GM19395 (cell line): ENCODE results near the gene DGKQ.

Experiments
- ATAC-seq: cut with Tn5 transposase; IDR thresholded peaks from one replicate; pipeline ENCODE4 v1.9.1; 2021; ENCODE audit warnings: mild to moderate bottlenecking, moderate library complexity; ENCODE audit not compliant: unreplicated experiment

Gene DGKQ

DNA sequence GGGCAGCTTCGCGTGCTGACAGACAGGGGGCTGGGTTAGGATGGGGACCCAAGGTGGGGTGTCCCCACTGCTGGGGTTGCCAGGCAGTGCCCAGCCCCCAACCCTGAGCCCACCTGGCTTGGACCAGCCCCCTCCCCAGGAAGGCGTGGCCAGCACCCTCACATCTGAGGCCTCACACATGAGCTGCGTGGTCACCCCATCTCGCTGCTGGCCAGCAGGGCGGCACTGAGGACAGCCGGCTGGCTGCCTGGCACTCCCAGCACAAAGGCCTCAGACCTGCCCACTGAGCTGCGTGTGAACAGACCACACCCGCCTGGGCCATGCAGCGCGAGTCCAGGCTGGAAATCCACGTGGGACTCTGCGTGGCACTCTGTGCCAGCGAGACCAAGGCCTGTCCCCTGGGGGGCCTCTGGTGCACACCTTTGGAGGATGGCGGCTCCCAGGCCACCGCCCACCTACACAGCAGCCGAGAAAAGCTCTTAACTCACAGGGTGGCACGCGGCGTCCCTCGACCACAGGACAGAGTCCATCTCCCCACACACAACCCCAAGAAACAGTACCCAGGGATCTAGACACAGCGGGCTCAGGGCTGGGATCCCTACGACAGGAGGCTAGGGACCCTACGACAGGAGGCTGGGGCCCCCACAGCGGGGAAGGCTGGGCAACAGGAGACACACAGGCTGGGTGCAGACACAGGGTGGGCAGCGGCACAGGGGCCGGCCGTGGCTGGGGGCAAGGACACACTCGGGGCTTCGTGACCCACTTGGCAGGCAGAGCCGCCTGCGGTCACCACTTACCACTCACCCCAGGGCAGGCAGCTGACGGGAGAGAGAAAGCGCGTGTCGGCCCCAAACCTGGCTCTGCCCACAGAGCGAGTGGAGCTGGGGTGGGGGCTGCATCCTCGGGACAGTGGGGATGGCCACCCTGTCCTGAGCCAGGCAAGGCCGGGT is 9.8 kb downstream of the DGKQ start:
- ATAC-seq = no peak

- ATAC-seq = no peak
Observed at GRCh38 chr4:962231-963208, 10.8 kb downstream of the DGKQ start.

GRCh38 chr4:961351-962230 is 11.8 kb downstream of the DGKQ start:
- no peak for ATAC-seq

DNA sequence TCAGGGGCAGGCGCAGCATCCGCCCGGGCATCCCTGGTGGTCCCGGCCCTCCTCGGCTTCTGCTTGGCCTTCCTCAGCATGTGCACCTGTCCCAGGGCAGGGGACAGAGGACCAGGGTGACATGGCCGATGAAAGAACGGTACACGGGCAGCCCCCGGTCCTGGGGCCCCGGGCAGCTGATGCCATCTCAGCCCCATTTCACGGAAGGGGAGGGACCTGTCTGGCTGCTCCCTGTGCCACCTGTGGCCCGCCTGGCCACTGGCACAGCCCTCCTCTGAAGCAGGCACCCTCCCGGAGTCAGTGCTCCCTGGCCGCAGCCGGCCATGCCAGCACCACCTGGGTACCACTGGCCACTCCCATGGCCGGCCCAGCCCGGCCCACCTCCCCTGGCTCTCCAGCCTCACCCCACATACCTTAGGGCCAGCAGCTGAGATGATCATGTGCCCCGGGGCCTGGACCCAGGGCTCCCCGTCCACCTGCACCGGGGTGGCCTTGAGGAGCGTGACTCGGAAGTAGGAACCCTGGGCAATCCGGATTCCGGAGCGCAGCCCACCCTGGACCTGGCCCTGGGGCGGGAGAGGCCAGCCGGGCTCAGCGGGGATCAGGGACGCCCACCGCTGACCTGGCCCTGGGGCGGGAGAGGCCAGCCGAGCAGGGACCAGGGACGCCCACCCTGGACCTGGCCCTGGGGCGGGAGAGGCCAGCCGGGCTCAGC is 12.6 kb downstream of the DGKQ start:
- ATAC-seq = no peak

DNA sequence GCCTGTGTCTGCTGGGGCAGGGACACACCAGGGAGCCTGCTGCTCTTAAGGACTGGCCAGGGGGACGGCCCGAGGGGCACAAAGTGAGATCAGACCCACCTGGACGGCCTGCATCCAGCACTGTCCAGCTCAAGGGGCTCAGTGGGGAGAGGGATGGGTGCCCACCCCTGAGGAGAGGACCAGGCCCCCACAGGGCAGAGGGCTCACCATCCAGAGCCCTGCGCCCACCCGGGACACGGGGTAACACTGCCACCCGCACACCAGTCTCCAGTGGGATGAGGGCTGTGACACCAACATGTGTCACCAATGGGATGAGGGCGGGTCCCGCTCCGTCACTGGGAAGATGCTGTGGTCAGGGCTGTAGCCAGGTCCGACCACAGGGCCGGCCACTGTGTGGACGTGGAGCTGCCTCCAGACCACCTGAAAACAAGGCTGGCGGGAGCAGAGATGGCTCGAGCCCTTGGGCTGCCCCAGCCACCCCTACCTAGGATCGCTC is 13.2 kb downstream of the DGKQ start:
- no peak for ATAC-seq

DNA sequence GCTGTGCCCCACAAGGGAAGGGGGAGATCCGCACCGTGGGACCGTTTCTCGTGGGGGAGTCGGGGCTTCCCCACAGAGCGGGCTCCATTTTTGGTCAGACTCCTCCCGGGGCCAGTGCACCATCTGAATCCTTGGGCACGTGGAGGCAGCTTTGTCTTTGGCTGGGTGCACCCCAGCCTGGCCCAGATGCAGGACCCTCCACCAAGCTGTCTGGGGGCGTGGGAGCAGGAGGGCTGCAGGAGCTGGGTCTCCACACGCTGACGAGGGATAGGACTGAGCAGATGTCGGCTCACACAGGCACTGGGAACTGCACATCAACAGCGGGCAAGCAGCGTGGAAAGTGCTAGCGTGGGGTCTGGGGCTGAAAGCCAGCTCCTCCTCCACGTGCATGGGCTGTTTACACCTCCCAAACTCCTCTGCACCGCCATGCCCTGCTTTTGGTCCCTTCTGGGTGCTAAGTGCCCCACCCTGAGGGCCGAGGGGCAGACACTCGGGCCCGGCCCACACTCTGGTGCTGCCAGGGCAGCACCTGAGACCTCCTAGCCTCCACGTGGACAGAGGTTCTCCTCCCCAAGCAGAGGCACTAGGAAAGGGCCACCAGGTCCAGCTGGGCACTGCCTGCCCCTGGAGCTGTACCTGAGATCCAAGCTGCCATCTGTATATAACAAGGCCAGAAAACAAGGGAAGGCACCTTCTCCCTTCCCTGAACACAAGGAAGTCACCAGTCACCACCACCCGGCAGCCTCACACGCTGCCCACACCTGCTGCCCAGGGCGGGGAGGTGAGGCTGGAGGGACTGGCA is 13.8 kb downstream of the DGKQ start:
- no peak for ATAC-seq

GRCh38 chr4:958696-959337 is 14.6 kb downstream of the DGKQ start:
- no peak for ATAC-seq

GRCh38 chr4:958314-958665 is 15.1 kb downstream of the DGKQ start:
- ATAC-seq = no peak

GRCh38 chr4:957581-958313 is 15.6 kb downstream of the DGKQ start:
- ATAC-seq = no peak

DNA sequence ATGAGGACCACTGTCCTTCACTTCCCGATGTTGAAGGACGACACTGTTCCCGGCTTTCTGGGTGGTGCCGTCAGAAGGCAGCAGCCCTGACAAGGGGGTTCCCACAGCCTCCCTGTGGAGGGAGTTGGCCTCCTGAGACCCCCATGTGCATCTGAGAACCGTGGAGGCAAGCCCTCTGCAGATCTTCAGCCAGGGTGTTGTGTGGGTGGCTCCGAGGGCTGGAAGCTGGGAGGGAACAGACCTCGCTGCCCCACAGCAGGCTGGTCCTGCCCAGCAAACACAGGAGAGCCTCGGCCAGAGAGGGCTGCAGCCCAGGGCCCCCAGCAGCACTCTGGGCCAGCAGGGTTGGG is 16.2 kb downstream of the DGKQ start:
- ATAC-seq = no peak

DNA sequence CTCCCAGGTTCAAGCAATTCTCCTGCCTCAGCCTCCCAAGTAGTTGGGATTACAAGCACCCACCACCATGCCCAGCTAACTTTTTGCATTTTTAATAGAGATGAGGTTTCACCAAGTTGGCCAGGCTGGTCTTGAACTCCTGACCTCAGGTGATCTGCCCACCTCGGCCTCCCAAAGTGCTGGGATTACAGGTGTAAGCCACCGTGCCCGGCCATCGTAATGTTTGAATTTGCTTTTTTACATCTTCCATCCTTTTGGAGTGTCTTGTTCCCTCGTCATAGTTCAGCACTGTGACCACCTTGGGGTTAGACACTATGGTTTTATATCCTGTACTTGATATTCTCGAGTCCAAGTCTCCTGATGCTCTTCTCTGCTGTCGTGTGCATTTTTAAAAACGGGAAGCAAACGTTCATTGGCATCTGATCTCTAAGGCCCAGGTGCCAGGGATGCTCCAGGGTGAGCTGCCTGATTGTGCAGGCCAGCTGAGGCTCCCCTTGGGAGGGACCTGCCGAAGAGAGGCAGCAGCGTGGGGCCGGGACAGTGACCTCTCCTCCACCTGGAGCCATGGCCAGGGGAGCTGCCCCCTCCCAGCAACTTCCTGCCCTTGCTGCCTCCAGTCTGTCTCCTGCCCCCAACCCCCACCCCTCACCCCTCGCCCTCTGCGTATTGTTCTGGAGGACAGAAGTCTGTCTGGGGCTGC is 16.7 kb downstream of the DGKQ start:
- no peak for ATAC-seq

DNA sequence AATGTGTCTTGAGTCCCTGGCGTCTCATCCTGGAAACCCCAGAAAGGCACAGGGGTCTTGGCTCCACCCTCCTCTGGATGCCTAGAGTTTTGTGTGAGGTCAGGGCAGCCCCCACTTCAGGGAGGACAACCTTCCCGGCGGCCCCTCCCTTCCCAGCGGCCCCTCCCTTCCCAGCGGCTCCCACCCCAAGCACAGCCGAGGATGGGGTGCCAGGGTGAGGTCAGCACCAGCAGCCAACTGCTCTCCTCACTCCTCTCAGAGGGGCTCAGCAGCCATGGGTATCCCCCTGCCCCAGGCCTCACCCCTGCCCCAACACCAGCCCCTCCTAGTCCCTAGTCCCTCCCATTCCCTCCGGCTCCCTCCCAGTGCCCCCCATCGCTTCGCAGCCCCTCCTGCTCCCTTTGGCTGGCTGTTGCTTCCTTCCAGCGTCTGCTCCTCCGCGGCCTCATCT is 17.4 kb downstream of the DGKQ start:
- ATAC-seq = no peak

DNA sequence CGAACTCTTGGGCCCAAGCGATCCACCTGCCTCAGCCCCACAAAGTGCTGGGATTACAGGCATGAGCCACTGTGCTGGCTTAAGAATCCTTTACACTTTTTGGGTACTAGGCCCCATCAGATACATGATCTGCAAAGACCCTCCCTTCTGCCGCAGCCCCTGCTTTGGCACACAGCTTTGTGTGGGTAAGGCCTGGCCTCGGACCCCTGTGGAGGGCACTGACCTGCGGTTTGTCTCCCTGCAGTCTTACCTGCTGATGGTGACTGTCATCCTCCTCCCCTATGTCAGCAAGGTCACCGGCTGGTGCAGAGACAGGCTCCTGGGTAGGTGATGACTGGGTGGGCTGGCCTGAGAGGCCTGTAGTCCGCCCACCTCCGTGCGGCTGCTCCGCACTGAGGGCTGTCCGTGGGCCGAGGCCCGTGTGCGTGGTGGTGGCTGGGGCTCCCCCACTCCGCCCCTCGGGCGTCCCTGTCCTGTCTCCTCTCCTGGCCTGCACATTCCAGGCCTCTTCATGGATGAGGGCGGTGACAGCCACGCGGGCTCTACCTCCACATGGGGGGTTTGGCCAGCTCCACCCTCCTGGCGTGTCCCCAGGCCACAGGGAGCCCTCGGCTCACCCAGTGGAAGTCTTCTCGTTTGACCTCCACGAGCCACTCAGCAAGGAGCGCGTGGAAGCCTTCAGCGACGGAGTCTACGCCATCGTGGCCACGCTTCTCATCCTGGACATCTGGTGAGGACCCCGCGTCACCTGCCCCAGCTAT is 18.0 kb downstream of the DGKQ start:
- no peak for ATAC-seq

- no peak for ATAC-seq
Observed at GRCh38 chr4:954211-955020, 19.0 kb downstream of the DGKQ start.

- no peak for ATAC-seq
Observed at GRCh38 chr4:953574-953915, 19.8 kb downstream of the DGKQ start.
